Natural killer cell (primary cell): ENCODE data around the gene TOR4A. TPM values are rescaled to one million over a fixed set of nuclear protein-coding genes. Genes with fewer than 3 reads are reported as not detected.

Source experiments
- ATAC-seq, 3 donors: fragments of 150-1000 bp in 2 of 3; fragments of 200-7000 bp in 1 of 3; cut with Tn5 transposase; 1 replicate in 1 of 3; 2 replicates in 2 of 3; pipeline ENCODE4 v1.10.0; 2021; ENCODE audit warnings: mild to moderate bottlenecking in 2 of 3, moderate library complexity in 2 of 3
- DNase-seq, 2 donors: peaks; one replicate each; pipeline versions ENCODE4 v3.0.0 to v3.0.0-alpha.2; 2013 to 2021; ENCODE audit warnings: mixed read lengths in 1 of 2
- H3K27ac ChIP-seq: one replicate; pipeline ENCODE4 v1.5.1; 2013; ENCODE audit warnings: mild to moderate bottlenecking, low read length
- H3K27me3 ChIP-seq: one replicate; pipeline ENCODE4 v1.6.1; 2013; ENCODE audit warnings: low read length; ENCODE audit not compliant: control insufficient read depth, insufficient read depth
- H3K36me3 ChIP-seq: one replicate; pipeline ENCODE4 v1.6.1; 2013; ENCODE audit warnings: low read length; ENCODE audit not compliant: control insufficient read depth, insufficient read depth
- H3K4me1 ChIP-seq: one replicate; pipeline ENCODE4 v1.6.1; 2013; ENCODE audit warnings: low read length; ENCODE audit not compliant: control insufficient read depth, insufficient read depth
- H3K4me3 ChIP-seq: one replicate; pipeline ENCODE4 v1.5.1; 2013; ENCODE audit warnings: low read length
- H3K9me3 ChIP-seq: one replicate; pipeline ENCODE4 v1.6.1; 2013; ENCODE audit warnings: low read length; ENCODE audit not compliant: control insufficient read depth, insufficient read depth
- H3K27ac Mint-ChIP-seq, 2 donors: one replicate each; pipeline ENCODE4 v1.8.0; 2022; ENCODE audit warnings: mild to moderate bottlenecking in 2 of 2, mixed read lengths in 2 of 2, moderate library complexity in 1 of 2
- H3K27me3 Mint-ChIP-seq, 2 donors: one replicate each; pipeline ENCODE4 v1.8.0; 2022; ENCODE audit warnings: low read depth in 2 of 2, mixed read lengths in 2 of 2
- H3K36me3 Mint-ChIP-seq: one replicate; pipeline ENCODE4 v1.8.0; 2022; ENCODE audit warnings: mixed read lengths
- H3K4me1 Mint-ChIP-seq, 2 donors: one replicate each; pipeline ENCODE4 v1.8.0; 2022; ENCODE audit warnings: mixed read lengths in 2 of 2
- H3K4me3 Mint-ChIP-seq: one replicate; pipeline ENCODE4 v1.8.0; 2022; ENCODE audit warnings: mild to moderate bottlenecking, moderate library complexity, mixed read lengths
- H3K9me3 Mint-ChIP-seq, 2 donors: one replicate each; pipeline ENCODE4 v1.8.0; 2022; ENCODE audit warnings: mixed read lengths in 2 of 2
- CTCF ChIP-seq: fragments of 200-600 bp; IDR thresholded peaks from one replicate; pipeline ENCODE4 v1.8.0; 2022; ENCODE audit warnings: antibody characterized with exemption
- WGBS: methylation state at CpG from one replicate; pipeline ENCODE4 v1.1.7; 2013; ENCODE audit warnings: missing lambda C conversion rate; ENCODE audit not compliant: insufficient coverage; 5-methylcytosine and 5-hydroxymethylcytosine counted together
- intact Hi-C: fragments of 100-400 bp; cut with micrococcal nuclease; formaldehyde crosslinking; loops from one replicate; pipeline ENCODE4 v1.14.2; 2022
- total RNA-seq, 4 donors: library from RNA; stranded (reverse); fragments of 120-200 nt in 1 of 4; gene quantifications; one replicate each; pipeline versions ENCODE4 v1.2.3 to v1.2.4, GENCODE V29; 2013 to 2022

Gene TOR4A
- total RNA-seq, 3 donors from 2014 or later (not counting 1 experiment from before 2014, with no cell fraction given), result 16.3 to 24.6 (median 19.2) TPM

- DNase-seq (no peak), ATAC-seq (no peak)
- H3K9me3 ChIP-seq, result no peaks in the 10 kb centered on the region
- no peak overlapping the region for H3K27ac ChIP-seq
- H3K36me3 Mint-ChIP-seq, result no peaks in the 10 kb centered on the region
- H3K36me3 ChIP-seq, result no peaks in the 10 kb centered on the region
- 88% methylated on average over 26 of the region's 28 CpGs for WGBS
- peaks cover 0 to 9% of the 10 kb centered on the region in 2 donors for H3K4me1 Mint-ChIP-seq
- H3K4me3 Mint-ChIP-seq, result no peak overlapping the region
- no peak for TF ChIP-seq CTCF
- H3K27me3 ChIP-seq, result peaks cover 5% of the 10 kb centered on the region
- H3K4me1 ChIP-seq, result peaks cover 16% of the 10 kb centered on the region
- no peak overlapping the region for H3K27ac Mint-ChIP-seq
- no peak overlapping the region for H3K4me3 ChIP-seq
- intact Hi-C loops, result no loop called here
- no peaks in the 10 kb centered on the region for H3K27me3 Mint-ChIP-seq
- H3K9me3 Mint-ChIP-seq, result no peaks in the 10 kb centered on the region
These were observed 34.7 kb downstream of the TOR4A start for GRCh38 chr9:137311986-137312851.

- Histone ChIP-seq H3K27me3 (peaks cover 5% of the 10 kb centered on the region), H3K4me1 (peaks cover 12% of the 10 kb centered on the region), H3K9me3 (no peaks in the 10 kb centered on the region), H3K36me3 (no peaks in the 10 kb centered on the region), H3K4me3 (no peak overlapping the region), H3K27ac (no peak overlapping the region)
- H3K27me3 Mint-ChIP-seq, result no peaks in the 10 kb centered on the region
- peaks cover 0 to 5% of the 10 kb centered on the region in 2 donors for H3K4me1 Mint-ChIP-seq
- DNase-seq, result no peak
- H3K36me3 Mint-ChIP-seq, result no peaks in the 10 kb centered on the region
- no peak for ATAC-seq
- H3K4me3 Mint-ChIP-seq, result no peak overlapping the region
- H3K27ac Mint-ChIP-seq, result no peak overlapping the region
- WGBS, result 95% methylated on average over 6 of the region's 6 CpGs
- no peak for TF ChIP-seq CTCF
- H3K9me3 Mint-ChIP-seq, result no peaks in the 10 kb centered on the region
- intact Hi-C loops, result no loop called here
These were observed 35.4 kb downstream of the TOR4A start for GRCh38 chr9:137312852-137313325.

GRCh38 chr9:137313326-137313936, 35.9 kb downstream of the TOR4A start:
- Mint-ChIP-seq H3K36me3 (no peaks in the 10 kb centered on the region), H3K9me3 (no peaks in the 10 kb centered on the region)

More at GRCh38 chr9:137313326-137313936, 35.9 kb downstream of the TOR4A start:
- no peak for TF ChIP-seq CTCF
- WGBS, result 82% methylated on average over 9 of the region's 9 CpGs
- Mint-ChIP-seq H3K4me1 (peaks cover 0 to 5% of the 10 kb centered on the region in 2 donors), H3K4me3 (no peak overlapping the region), H3K27me3 (no peaks in the 10 kb centered on the region), H3K27ac (no peak overlapping the region)
- peaks cover 12% of the 10 kb centered on the region for H3K4me1 ChIP-seq
- intact Hi-C loops, result no loop called here
- no peaks in the 10 kb centered on the region for H3K9me3 ChIP-seq
- no peaks in the 10 kb centered on the region for H3K36me3 ChIP-seq
- H3K4me3 ChIP-seq, result no peak overlapping the region
- ATAC-seq (no peak), DNase-seq (no peak)
- H3K27me3 ChIP-seq, result peaks cover 5% of the 10 kb centered on the region
- H3K27ac ChIP-seq, result no peak overlapping the region
